GM12878 (cell line): ENCODE results near the gene ERI2. TPM values are rescaled to one million over a fixed set of nuclear protein-coding genes. Genes with fewer than 3 reads are reported as not detected.

Source experiments
- ATAC-seq: fragments of 200-7000 bp; cut with Tn5 transposase; 3 replicates; pipeline ENCODE4 v1.9.1; 2020; ENCODE audit warnings: mild to moderate bottlenecking, moderate library complexity
- BruUV-seq: library from RNA; stranded (reverse); fragments of 400-500 nt; replicated peaks from 2 replicates; lab custom pipeline; 2021; lab: Mats Ljungman, UMichigan
- CTCF ChIA-PET: fragments of 300-600 bp; sonication (Branson Sonifier 250); formaldehyde crosslinking; extraction: SDS; loops from one replicate; lab custom pipeline; 2021; ENCODE audit warnings: inconsistent platforms; lab: Yijun Ruan, JAX
- POLR2A ChIA-PET: fragments of 350-600 bp; formaldehyde crosslinking; extraction: SDS; loops from one replicate; lab custom pipeline; 2021; ENCODE audit warnings: inconsistent platforms; lab: Charles Lee
- RAD21 ChIA-PET: fragments of 300-600 bp; sonication (Branson Sonifier 250); formaldehyde crosslinking; loops from one replicate; lab custom pipeline; 2023; ENCODE audit warnings: antibody characterized with exemption; ENCODE audit not compliant: unreplicated experiment; lab: Charles Lee
- SMC1A ChIA-PET: fragments of 300-600 bp; sonication (Branson Sonifier 250); formaldehyde crosslinking; loops from one replicate; lab custom pipeline; 2023; ENCODE audit not compliant: unreplicated experiment, uncharacterized antibody; lab: Charles Lee
- DNase-seq: peaks from one replicate; pipeline ENCODE4 v3.0.0-alpha.2; 2011; ENCODE audit warnings: low read depth, low spot score
- FAIRE-seq: peaks from 3 replicates; lab custom pipeline; 2011; peaks lifted over from hg19 to GRCh38; lab: Jason Lieb, UNC
- H2AFZ ChIP-seq: 2 replicates; pipeline ENCODE4 v1.6.0; 2011; ENCODE audit warnings: low read depth, low read length, control low read depth; ENCODE audit not compliant: control insufficient read depth
- H3K27ac ChIP-seq: 2 replicates; pipeline ENCODE4 v1.5.1; 2011; ENCODE audit warnings: control low read depth; ENCODE audit not compliant: control insufficient read depth, insufficient read depth
- H3K27me3 ChIP-seq, 2 experiments: replicated peaks in 1 of 2; 2 replicates each; pipeline versions ENCODE4 v1.6.0 to v1.6.1; 2011; ENCODE audit warnings: low read length in 1 of 2; ENCODE audit not compliant: control insufficient read depth in 2 of 2, insufficient read depth in 2 of 2
- H3K36me3 ChIP-seq, 2 experiments: 2 replicates each; pipeline ENCODE4 v1.5.1; 2011; ENCODE audit warnings: low read length in 1 of 2; ENCODE audit not compliant: control insufficient read depth in 2 of 2, insufficient read depth in 2 of 2
- H3K4me1 ChIP-seq: 2 replicates; pipeline ENCODE4 v1.6.1; 2011; ENCODE audit warnings: mild to moderate bottlenecking, low read length, moderate library complexity, mixed read lengths; ENCODE audit not compliant: control insufficient read depth, insufficient read depth
- H3K4me2 ChIP-seq: 2 replicates; pipeline ENCODE4 v1.6.0; 2011; ENCODE audit warnings: control low read depth; ENCODE audit not compliant: control insufficient read depth, insufficient read depth
- H3K4me3 ChIP-seq: fragments of 200-600 bp; sonication (generic); 2 replicates; pipeline ENCODE4 v1.5.1; 2016
- H3K79me2 ChIP-seq: 2 replicates; pipeline ENCODE4 v1.6.0; 2011; ENCODE audit warnings: low read length; ENCODE audit not compliant: control insufficient read depth, insufficient read depth
- H3K9ac ChIP-seq: 2 replicates; pipeline ENCODE4 v1.8.0; 2011; ENCODE audit warnings: low read length, control low read depth, mixed read lengths; ENCODE audit not compliant: control insufficient read depth, insufficient read depth
- H3K9me3 ChIP-seq: replicated peaks from 3 replicates; pipeline ENCODE4 v1.5.1; 2011; ENCODE audit warnings: mild to moderate bottlenecking, low read length; ENCODE audit not compliant: control insufficient read depth, insufficient read depth
- H4K20me1 ChIP-seq: 2 replicates; pipeline ENCODE4 v1.6.0; 2011; ENCODE audit not compliant: control insufficient read depth, insufficient read depth
- BCL11A ChIP-seq: IDR thresholded peaks from 2 replicates; pipeline ENCODE4 v1.6.1; 2011; ENCODE audit warnings: low read depth, low read length
- CBX5 ChIP-seq: sonication (generic); IDR thresholded peaks from 2 replicates; pipeline ENCODE4 v1.6.1; 2016; ENCODE audit warnings: low read depth, moderate library complexity, mild to moderate bottlenecking, inconsistent platforms
- ELK1 ChIP-seq: IDR thresholded peaks from 2 replicates; pipeline ENCODE4 v1.6.1; 2012; ENCODE audit warnings: low read depth, low read length, improper control_type of control experiment
- EP300 ChIP-seq, 2 experiments: fragments of 150-350 bp in 1 of 2; IDR thresholded peaks; 2 replicates each; pipeline ENCODE4 v1.6.1; 2011 to 2012; ENCODE audit warnings: low read depth in 2 of 2, low read length in 2 of 2, borderline replicate concordance in 1 of 2, improper control_type of control experiment in 1 of 2, inconsistent platforms in 1 of 2; ENCODE audit not compliant: control insufficient read depth in 1 of 2
- GATAD2B ChIP-seq: fragments of 450-650 bp; conservative IDR thresholded peaks from 2 replicates; pipeline ENCODE4 v1.6.1; 2017; ENCODE audit warnings: low read depth, mild to moderate bottlenecking, moderate library complexity
- HDAC2 ChIP-seq: fragments of 200-600 bp; sonication (generic); IDR thresholded peaks from 2 replicates; pipeline ENCODE4 v1.6.1; 2017
- LARP7 ChIP-seq: fragments of 450-650 bp; IDR thresholded peaks from 2 replicates; pipeline ENCODE4 v1.6.1; 2017; ENCODE audit warnings: mild to moderate bottlenecking
- NFYA ChIP-seq: IDR thresholded peaks from 2 replicates; pipeline ENCODE4 v1.6.1; 2011; ENCODE audit warnings: low read depth, mild to moderate bottlenecking, low read length, improper control_type of control experiment, borderline replicate concordance
- POU2F2 ChIP-seq: IDR thresholded peaks from 3 replicates; pipeline ENCODE4 v1.6.1; 2011; ENCODE audit warnings: low read depth, mild to moderate bottlenecking, low read length, borderline replicate concordance
- STAT1 ChIP-seq: fragments of 450-650 bp; conservative IDR thresholded peaks from 2 replicates; pipeline ENCODE4 v1.6.1; 2014; ENCODE audit warnings: antibody characterized with exemption, mild to moderate bottlenecking
- TBL1XR1 ChIP-seq: IDR thresholded peaks from 2 replicates; pipeline ENCODE4 v1.6.1; 2012; ENCODE audit warnings: low read depth, low read length, improper control_type of control experiment
- WRNIP1 ChIP-seq: IDR thresholded peaks from 2 replicates; pipeline ENCODE4 v1.6.1; 2011; ENCODE audit warnings: low read depth, low read length, improper control_type of control experiment, borderline replicate concordance
- WGBS: methylation state at CpG from one replicate; pipeline ENCODE4 v1.1.6; 2016; ENCODE audit warnings: low lambda C conversion rate; ENCODE audit not compliant: insufficient replicate concordance, insufficient coverage; ENCODE audit errors: missing lambda C conversion rate; 5-methylcytosine and 5-hydroxymethylcytosine counted together
- in situ Hi-C: fragments of 300-500 bp; cut with MboI; formaldehyde crosslinking; loops from 9 replicates; pipeline ENCODE4 v1.14.3; 2018; ENCODE audit warnings: mixed read lengths
- intact Hi-C: fragments of 100-400 bp; cut with micrococcal nuclease; formaldehyde crosslinking; loops from one replicate; pipeline ENCODE4 v1.14.2; 2022; ENCODE audit not compliant: unreplicated experiment
- polyA plus RNA-seq, 11 experiments: library from polyadenylated mRNA; depleted of rRNA in 4 of 11; unstranded in 6 of 11; stranded (reverse) in 5 of 11; fragments of >200 nt; fragmentation: Nextera tagmentation in 4 of 11; fragmentation: Illumina TruSeq in 1 of 11; extraction: Ambion mirVana in 4 of 11; extraction: Trizol in 1 of 11; gene quantifications; 1 replicate in 1 of 11; 2 replicates in 10 of 11; pipeline versions ENCODE4 v1.2.1 to v1.2.3, GENCODE V29; 2011 to 2016; ENCODE audit warnings: inconsistent platforms in 2 of 11, missing spikeins in 2 of 11, low read depth in 1 of 11
- total RNA-seq, 4 experiments: library from RNA; depleted of rRNA in 3 of 4; stranded (reverse); fragments of >200 nt in 3 of 4; fragmentation: Illumina TruSeq in 1 of 4; extraction: Trizol in 1 of 4; gene quantifications; 2 replicates each; pipeline versions ENCODE4 v1.2.1 to v1.2.3, GENCODE V29; 2013 to 2021
- TF ChIP-seq, protein P1 (sequence below): fragments of 150-350 bp; IDR thresholded peaks from 2 replicates; pipeline ENCODE4 v1.6.1; 2016; ENCODE audit warnings: low read depth, low read length
- TF ChIP-seq, protein P2 (sequence below): IDR thresholded peaks from 2 replicates; pipeline ENCODE4 v1.6.1; 2011; ENCODE audit warnings: borderline replicate concordance, low read depth, mild to moderate bottlenecking, moderate library complexity, low read length; ENCODE audit not compliant: insufficient read depth, poor library complexity, severe bottlenecking

The ERI2 gene
- total and polyA plus RNA-seq, 10 of the 15 experiments (the other 5 are each of a cell fraction or from before 2014, with no cell fraction given): 7.7 to 35.5 (median 19.2) TPM

DNA sequence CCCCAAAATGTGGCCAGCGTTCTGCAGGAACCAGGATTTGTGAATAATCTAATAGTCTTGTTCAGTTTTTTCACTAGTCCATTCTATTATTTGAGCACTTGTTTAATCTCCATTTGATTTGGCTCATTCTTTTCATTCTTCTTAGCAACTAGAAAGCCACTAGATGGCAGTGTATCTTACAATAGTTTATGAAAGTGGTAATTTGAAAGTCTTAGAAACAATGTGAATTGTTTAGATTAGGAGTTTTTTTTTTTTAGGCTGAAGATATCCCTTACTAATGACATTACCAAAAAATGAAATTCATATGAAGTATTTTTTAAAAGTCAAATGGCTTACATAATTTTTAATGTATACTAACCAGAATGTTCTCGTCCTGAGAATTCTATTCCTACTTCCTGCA is 6.7 kb downstream of the ERI2 start (continued):
- TF ChIP-seq TBL1XR1 (no peak), CBX5 (no peak), WRNIP1 (no peak), HDAC2 (no peak), POU2F2 (no peak), STAT1 (no peak), LARP7 (no peak)
- TF ChIP-seq, protein P1, sequence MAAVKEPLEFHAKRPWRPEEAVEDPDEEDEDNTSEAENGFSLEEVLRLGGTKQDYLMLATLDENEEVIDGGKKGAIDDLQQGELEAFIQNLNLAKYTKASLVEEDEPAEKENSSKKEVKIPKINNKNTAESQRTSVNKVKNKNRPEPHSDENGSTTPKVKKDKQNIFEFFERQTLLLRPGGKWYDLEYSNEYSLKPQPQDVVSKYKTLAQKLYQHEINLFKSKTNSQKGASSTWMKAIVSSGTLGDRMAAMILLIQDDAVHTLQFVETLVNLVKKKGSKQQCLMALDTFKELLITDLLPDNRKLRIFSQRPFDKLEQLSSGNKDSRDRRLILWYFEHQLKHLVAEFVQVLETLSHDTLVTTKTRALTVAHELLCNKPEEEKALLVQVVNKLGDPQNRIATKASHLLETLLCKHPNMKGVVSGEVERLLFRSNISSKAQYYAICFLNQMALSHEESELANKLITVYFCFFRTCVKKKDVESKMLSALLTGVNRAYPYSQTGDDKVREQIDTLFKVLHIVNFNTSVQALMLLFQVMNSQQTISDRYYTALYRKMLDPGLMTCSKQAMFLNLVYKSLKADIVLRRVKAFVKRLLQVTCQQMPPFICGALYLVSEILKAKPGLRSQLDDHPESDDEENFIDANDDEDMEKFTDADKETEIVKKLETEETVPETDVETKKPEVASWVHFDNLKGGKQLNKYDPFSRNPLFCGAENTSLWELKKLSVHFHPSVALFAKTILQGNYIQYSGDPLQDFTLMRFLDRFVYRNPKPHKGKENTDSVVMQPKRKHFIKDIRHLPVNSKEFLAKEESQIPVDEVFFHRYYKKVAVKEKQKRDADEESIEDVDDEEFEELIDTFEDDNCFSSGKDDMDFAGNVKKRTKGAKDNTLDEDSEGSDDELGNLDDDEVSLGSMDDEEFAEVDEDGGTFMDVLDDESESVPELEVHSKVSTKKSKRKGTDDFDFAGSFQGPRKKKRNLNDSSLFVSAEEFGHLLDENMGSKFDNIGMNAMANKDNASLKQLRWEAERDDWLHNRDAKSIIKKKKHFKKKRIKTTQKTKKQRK: no peak

DNA sequence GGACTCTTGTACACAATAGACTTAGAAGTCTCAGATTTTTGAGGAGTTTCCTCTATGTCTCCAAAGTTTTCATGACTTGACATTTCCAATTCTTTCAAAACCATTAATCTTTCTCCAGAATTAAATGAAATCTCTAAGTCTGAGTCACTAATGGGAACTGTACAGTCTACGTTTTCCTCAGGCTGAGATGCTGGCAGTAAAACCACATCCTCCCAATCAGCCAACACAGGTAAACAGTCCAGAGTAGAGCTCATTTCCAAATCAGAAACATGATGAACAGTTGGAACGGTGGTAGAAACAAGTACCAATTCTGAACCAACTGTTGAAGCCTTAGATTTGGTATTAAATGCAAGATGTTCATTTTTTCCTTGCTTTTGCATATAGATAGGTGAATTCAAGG is 7.9 kb downstream of the ERI2 start:
- ChIA-PET RAD21 (no interaction called here), POLR2A (no interaction called here), SMC1A (no interaction called here), CTCF (interaction anchor here (1.0 to 1.9 kb wide), 5 partner anchors 11 to 286 kb away, joined by 3 to 6 read pairs (median 3); no protein-coding TSS in a partner anchor)
- in situ Hi-C loops: no loop called here
- Histone ChIP-seq H3K9ac (no peak overlapping the region), H3K79me2 (no peaks in the 10 kb centered on the region), H3K27me3 (no peaks in the 10 kb centered on the region), H2AFZ (no peak overlapping the region), H3K27ac (no peak overlapping the region), H3K36me3 (no peaks in the 10 kb centered on the region), H3K4me3 (no peak overlapping the region), H3K4me2 (no peak overlapping the region), H3K9me3 (no peaks in the 10 kb centered on the region), H4K20me1 (no peaks in the 10 kb centered on the region), H3K4me1 (no peaks in the 10 kb centered on the region)
- 22% methylated on average over 2 of the region's 2 CpGs for WGBS
- TF ChIP-seq, protein P2, sequence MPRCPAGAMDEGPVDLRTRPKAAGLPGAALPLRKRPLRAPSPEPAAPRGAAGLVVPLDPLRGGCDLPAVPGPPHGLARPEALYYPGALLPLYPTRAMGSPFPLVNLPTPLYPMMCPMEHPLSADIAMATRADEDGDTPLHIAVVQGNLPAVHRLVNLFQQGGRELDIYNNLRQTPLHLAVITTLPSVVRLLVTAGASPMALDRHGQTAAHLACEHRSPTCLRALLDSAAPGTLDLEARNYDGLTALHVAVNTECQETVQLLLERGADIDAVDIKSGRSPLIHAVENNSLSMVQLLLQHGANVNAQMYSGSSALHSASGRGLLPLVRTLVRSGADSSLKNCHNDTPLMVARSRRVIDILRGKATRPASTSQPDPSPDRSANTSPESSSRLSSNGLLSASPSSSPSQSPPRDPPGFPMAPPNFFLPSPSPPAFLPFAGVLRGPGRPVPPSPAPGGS: no peak
- TF ChIP-seq NFYA (no peak), GATAD2B (no peak), ELK1 (no peak), BCL11A (no peak), EP300 (IDR thresholded peaks at IDR 0.05; ENCODE audit: borderline replicate concordance in 1 of 2, control insufficient read depth in 1 of 2, low read depth in 2 of 2, low read length in 2 of 2) (no peak)
- DNase-seq: no peak
- intact Hi-C loops: no loop called here
- no TSS peak for BruUV-seq
- no peak for ATAC-seq
- no peak for FAIRE-seq
